Activated CD8-positive, alpha-beta memory T cell treated with anti-CD3 and anti-CD28 coated beads, Interleukin-2, amount 50 U/mL, for 4 hours (primary cell): ENCODE data around the gene TIMP3.

Experiments
- DNase-seq: peaks from one replicate; pipeline ENCODE4 v3.0.0-alpha.2; 2020

Gene TIMP3

DNA sequence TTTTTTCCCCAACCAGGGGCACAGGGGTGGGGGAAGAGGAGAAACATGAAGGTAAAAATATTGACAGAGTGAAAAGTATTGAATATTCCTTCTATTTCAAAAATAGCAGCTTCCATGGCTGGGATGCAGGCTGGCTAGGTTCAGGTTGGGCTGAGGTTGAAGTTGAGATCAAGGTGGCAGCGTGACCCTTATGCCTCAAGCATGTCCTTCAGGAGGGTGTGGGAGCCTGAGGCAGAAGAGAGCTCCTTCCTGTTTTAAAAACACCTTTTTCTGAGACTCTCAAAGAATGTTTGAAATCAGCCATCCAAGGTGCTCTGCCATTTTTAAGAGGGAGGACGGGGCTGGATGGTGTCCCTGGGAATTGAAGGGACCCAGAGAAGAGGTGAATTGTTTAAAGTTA, 29.5 kb downstream of the TIMP3 start:
- DNase-seq: no peak

GRCh38 chr22:32831584-32831983, 30.1 kb downstream of the TIMP3 start:
- no peak for DNase-seq

DNA sequence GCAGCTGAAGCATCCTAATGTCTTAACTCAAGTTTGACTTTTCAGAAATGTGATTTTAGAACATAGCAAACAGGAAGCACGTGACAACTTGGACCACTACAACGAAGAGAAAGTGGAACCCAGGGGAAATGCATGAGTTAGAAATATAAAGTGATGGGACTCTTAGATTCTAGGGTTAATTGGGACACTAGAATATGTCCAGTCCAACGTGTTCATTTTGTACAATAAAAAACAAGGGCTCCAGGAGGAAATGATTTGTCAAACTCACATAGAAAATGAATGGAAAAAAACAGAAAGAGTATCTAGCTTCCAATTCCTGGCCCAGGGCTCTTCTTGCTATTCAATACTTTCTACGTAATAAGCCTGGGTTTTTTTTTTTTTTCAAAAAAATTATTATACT, 30.7 kb downstream of the TIMP3 start:
- DNase-seq: no peak

- DNase-seq: no peak
Observed at GRCh38 chr22:32836280-32837123, 35.0 kb downstream of the TIMP3 start.

- DNase-seq: no peak
Observed at GRCh38 chr22:32837142-32837541, 35.6 kb downstream of the TIMP3 start.

DNA sequence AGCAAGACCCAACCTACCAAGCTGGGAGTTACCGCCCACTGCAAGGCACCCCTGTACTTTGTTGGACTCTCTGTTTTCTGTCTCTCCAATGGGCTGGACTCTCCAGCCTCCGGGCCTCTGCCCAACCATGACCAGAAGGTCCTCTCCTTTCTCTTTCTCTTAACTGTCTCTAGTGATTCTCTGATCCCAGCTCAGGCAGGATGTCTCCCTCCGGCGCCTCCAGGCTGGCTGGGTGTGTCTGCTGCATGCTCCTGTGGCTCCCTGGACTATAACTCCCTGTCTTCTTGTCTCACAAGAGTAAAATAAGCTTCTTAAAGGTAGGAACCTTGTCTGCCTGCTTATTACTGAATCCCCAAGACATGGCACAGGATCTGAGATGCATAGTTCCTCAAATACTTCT, 36.3 kb downstream of the TIMP3 start:
- no peak for DNase-seq

DNA sequence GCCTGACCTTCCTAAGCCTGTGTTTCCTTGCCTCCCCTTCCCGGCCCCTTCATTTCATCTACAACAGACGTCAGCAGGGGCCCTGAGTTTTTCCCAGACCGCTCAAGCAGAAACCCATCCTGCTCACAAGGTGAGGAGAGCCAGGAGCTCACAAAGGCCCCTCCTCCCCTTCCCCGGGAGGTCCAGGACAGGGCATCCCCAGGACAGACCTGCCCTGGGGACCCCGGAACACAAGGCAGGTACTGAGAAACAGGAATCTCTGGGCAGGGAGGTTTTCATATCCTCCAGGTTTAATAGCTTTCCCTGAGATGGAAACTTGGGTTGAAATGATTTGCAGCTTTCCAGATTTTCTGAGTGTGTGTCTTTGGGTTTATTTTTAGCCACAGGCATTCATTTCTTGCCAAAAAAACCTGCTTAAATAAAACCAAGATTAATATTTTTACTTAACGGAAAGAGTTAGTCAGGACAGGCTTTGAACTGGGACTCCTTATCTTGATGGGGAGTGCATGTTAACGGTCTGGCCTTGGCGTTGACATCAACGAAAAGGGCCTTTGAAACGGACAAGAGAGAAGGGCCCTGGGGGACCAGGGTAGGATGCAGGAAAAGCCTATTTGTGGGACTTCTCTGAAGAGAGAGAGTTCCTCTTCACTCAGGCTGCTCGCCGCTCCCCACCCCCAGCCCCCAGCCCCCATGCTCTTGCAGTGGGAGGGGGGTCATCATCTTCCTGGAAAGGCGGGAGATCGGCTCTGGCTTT, 38.5 kb downstream of the TIMP3 start:
- DNase-seq: no peak

- DNase-seq: no peak
Observed at GRCh38 chr22:32841175-32841574, 39.7 kb downstream of the TIMP3 start.

DNA sequence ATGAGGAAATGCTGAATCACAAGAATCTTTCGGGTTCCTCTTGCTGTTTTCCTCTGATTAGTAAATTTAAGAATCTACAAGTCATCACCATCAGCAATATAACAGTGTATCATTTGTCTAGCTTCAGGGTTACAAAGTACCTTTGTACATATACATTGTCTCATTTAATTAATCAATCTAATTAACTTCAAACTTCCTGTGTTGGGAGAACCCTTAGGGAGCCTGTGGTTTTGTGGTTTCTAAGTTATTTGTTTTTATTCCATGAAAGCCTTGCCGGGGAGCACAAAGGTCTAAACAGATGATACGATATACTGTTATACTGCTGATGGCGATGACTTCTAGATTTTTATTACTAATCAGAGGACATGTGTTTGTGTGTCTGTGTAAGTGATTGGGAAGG, 41.0 kb downstream of the TIMP3 start:
- no peak for DNase-seq

GRCh38 chr22:32843300-32843699, 41.8 kb downstream of the TIMP3 start:
- no peak for DNase-seq

DNA sequence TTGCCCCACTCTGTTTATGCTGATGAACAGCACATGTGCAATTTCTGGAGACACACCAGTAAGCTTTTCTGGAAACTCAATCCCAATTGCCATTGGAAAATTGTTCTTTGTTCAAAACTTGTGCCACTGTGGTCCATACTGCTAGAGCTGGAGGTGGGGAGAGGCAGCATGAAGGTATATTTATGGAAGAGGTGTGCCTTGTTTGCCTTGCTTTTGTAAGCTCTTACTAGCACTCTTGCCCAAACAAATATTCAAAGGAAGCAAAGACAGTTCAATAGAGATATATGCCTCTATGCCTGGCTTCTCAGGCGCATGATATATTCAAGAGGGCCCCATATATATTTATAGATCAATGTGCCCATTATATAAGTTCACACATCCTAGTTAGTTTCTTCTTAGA, 42.7 kb downstream of the TIMP3 start:
- DNase-seq: no peak

GRCh38 chr22:32846780-32847491, 45.4 kb downstream of the TIMP3 start:
- DNase-seq: no peak

- DNase-seq: no peak
Observed at GRCh38 chr22:32848226-32848625, 46.7 kb downstream of the TIMP3 start.

GRCh38 chr22:32849501-32849900, 48.0 kb downstream of the TIMP3 start:
- no peak for DNase-seq

DNA sequence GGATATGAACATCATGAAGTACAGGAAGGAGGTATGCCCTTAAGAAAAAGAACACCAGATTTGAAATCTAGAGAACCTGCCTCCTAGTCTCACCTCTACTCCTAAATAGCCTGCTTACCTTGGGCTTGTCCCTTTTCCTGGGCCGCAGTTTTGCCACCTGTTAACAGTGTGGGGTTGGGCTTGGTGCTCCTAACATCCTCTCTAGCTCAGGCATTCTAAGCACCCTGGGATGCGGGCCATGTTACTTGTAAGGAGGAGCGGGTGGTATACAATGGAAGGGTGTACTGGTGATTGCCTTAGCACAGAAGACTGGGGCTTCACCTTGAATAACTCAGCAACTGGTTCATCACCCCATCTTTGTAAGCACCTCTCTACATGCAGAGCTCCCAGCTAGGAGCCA, 48.7 kb downstream of the TIMP3 start:
- no peak for DNase-seq

DNA sequence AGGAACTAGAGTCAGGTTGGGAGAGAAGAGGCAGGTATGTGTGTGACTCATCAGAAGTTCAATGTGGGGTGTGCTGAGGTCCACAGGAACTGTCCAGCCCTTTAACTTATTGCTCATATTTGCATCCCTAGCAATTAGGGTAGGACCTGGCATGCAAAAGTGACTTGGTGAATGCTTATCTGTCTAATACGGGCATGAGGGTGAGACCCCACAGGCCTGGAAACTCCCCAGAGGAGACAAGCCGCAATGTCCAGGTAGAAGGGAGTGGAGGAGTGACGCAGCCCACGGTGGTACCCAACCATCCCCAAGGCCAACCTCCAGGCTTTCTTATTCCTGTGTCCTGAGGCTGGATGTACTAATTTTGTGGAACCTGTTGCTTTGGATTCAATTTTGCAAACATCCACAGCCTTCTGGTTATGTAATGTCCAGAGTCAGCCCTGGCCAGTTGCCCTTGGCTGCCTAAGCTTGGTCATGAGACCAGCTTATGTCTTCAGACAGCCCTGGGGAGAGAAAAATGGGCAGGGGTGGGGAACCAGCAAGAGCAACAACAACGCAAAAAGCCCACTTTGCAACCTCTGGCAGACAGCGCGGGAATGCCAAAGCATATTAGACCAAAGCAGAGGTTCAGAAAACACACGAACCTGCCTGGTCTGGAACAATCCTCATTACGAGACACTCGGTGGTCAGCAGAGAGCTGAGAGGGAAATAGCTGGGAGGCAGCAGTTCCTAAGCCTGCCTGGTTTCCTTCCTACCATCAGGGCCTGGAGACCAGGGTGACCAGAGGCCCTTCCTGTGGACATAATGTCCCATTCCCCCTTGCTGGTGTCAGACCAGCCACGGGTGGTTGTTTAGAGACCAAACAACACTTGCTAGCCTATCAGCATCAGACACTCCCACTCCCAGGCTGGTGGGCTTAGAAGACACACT, 49.3 kb downstream of the TIMP3 start:
- no peak for DNase-seq

- DNase-seq: no peak
Observed at GRCh38 chr22:32852395-32853251, 51.1 kb downstream of the TIMP3 start.

GRCh38 chr22:32853662-32854061, 52.2 kb downstream of the TIMP3 start:
- DNase-seq: no peak

DNA sequence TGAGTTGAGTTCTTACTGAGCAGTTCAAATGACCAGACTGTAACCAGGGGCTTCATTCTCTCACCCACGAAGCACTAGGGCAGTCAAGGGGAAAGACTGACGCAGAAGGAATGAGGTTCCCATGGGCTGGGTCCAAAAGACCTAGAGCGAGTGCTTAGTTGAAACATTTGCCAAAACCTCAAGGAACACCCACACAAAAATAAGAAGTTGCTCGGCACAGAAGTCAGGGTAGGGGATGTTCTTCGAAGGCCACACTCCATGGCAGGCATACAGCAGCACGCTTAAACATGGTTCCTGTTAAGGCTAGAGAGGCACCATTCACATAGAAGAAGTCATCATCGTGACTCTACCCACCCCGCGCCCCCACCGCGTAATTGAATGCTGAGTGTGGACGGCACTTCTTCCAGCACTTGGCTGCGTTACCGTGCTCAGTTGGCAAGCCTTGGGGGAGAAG, 52.9 kb downstream of the TIMP3 start:
- DNase-seq: no peak

DNA sequence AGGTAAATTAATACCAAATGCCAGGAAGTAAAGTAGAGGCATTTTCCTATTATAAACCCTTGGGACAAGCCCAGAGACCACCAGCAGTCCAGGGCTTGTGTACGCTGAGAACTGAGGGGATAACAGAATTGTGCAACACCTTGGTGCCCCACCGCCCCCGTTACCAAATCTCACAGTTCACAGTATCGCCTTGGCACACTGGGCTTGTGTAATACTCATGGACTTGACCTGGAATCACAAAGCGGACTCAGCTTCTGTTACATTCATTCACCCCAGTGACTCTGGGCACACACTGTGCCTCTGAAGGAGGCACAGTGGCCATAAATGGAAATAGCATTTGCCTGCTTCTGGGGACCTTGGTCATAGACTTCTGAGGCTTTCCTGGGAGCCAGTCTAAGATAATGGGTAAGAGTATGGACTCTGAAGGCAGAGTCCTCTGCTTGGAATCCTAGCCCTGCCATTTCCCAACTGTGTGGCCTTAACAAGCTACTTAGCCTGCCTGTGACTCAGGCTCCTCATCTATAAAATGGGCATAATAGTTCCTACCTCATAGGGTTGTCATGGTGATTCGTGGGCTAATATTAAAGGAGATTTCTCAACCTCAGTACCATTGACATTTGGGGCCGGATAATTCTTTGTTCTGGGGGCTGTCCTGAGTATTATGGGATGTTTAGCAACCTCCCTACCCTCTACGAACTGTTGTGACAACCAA, 53.7 kb downstream of the TIMP3 start:
- DNase-seq: no peak
